Measurements from ENCODE around the gene GRK5. TPM values are rescaled to one million over a fixed set of nuclear protein-coding genes. Genes with fewer than 3 reads are reported as not detected.

The GRK5 gene
- total RNA-seq, 4 donors from 2014 or later = 6.2 to 12.5 (median 9.1) TPM

DNA sequence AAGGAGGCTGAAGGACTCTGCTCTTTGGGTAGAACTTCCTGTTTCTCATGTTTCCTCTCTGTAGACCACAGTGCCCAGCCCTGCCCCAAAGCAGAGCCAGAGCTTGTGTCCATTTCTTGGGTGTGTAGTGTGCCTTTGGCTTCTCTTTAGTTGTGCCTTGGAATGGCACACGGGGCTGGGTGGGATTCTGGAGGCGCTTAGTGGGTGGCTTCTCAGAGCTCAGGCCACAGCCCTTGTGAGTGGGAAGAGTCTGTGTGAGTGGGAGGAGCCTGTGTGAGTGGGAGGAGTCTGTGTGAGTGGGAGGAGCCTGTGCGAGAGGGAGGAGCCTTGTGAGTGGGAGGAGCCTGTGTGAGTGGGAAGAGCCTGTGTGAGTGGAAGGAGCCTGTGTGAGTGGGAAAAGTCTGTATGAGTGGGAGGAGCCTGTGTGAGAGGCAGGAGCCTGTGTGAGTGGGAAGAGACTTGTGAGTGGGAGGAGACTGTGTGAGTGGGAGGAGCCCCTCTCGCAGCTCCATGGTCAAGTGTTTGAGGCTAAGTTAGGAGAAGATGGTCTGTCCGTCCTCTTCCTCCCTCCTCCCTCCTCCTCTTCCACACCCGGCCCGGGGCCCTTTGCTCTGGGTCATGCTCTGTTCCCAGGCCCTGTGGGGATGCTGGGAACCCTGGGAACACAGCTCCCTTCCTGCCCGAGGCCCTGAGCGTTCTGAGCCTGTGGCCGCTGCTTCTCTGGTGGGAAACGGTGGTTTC is 153.0 kb downstream of the GRK5 start:
- H3K27ac ChIP-seq = peak overlapping the region; percentile 24 to 56 (median 54)
- no peaks in the 10 kb centered on the region for H3K36me3 ChIP-seq
- H3K4me3 ChIP-seq = no peak overlapping the region
- intact Hi-C loops (cut with DNase I; ENCODE audit: low total_unique reads) = no loop called here
- in situ Hi-C loops (cut with MboI; ENCODE audit: low sequenced_read_pairs in 4 of 4) = no loop called here
- H3K9me3 ChIP-seq = no peaks in the 10 kb centered on the region
- H3K4me1 ChIP-seq = peaks cover 6 to 17% of the 10 kb centered on the region in 2 donors
- no peaks in the 10 kb centered on the region for H3K27me3 ChIP-seq
- ATAC-seq (peak in 1 of 2 donors; percentile 22), DNase-seq (no peak)
- no peak for TF ChIP-seq POLR2A (IDR thresholded peaks at IDR 0.05)
- TF ChIP-seq, protein P1, sequence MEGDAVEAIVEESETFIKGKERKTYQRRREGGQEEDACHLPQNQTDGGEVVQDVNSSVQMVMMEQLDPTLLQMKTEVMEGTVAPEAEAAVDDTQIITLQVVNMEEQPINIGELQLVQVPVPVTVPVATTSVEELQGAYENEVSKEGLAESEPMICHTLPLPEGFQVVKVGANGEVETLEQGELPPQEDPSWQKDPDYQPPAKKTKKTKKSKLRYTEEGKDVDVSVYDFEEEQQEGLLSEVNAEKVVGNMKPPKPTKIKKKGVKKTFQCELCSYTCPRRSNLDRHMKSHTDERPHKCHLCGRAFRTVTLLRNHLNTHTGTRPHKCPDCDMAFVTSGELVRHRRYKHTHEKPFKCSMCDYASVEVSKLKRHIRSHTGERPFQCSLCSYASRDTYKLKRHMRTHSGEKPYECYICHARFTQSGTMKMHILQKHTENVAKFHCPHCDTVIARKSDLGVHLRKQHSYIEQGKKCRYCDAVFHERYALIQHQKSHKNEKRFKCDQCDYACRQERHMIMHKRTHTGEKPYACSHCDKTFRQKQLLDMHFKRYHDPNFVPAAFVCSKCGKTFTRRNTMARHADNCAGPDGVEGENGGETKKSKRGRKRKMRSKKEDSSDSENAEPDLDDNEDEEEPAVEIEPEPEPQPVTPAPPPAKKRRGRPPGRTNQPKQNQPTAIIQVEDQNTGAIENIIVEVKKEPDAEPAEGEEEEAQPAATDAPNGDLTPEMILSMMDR (IDR thresholded peaks at IDR 0.05 in 4 of 5, conservative IDR thresholded peaks at IDR 0.05 in 1 of 5) = no peak

DNA sequence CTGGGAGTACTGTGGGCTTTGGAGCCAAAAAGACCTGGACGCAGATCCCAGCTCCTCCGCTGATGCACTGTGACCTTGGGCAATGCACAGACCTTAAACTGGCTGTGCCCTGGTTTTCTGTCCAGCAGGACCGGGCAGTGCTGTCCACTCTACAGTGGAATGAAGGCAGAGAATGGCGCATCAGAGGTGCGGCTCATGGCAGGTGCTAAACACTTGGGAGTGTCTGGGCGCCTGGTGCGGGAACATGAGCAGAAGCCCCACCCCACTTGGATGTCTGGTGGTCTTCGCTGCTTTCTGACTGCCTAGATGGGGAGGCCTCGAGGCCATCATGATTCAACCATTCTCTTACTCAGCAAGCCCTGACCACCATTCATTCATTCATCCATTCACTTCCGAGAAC is 153.7 kb downstream of the GRK5 start:
- ATAC-seq (no peak), DNase-seq (no peak)
- Histone ChIP-seq H3K4me3 (no peak overlapping the region), H3K36me3 (no peaks in the 10 kb centered on the region), H3K27ac (peak overlapping the region; percentile 20 to 56 (median 54)), H3K4me1 (peaks cover 11 to 24% of the 10 kb centered on the region in 2 donors), H3K9me3 (no peaks in the 10 kb centered on the region), H3K27me3 (no peaks in the 10 kb centered on the region)
- intact Hi-C loops (cut with DNase I; ENCODE audit: low total_unique reads) (no loop called here), in situ Hi-C loops (cut with MboI; ENCODE audit: low sequenced_read_pairs in 4 of 4) (no loop called here)
- TF ChIP-seq POLR2A (IDR thresholded peaks at IDR 0.05) = no peak
- TF ChIP-seq, protein P1 (IDR thresholded peaks at IDR 0.05 in 4 of 5, conservative IDR thresholded peaks at IDR 0.05 in 1 of 5) = no peak

DNA sequence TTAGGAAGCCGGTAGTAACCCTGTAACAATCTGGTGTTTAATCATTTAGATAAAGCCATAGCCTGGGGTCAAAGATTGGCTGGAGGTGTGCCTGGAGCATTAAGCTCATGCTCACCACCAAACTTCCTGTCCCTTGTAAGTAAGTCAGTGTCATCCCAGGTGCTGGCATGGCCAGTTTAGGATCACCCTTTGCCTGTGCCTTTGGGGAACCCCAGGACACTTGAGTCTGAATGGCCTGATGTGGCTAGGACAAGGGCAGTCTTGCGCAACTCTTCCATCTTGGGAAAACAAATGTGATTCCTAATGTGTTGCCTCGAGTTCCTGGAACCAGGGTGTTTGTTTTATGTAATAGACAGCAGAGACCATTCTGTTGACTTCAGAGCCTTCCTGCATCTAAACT is 154.8 kb downstream of the GRK5 start:
- ATAC-seq = peak; percentile 32 to 50
- intact Hi-C loops (cut with DNase I; ENCODE audit: low total_unique reads) = no loop called here
- peak in 1 of 2 donors; percentile 41 for DNase-seq

DNA sequence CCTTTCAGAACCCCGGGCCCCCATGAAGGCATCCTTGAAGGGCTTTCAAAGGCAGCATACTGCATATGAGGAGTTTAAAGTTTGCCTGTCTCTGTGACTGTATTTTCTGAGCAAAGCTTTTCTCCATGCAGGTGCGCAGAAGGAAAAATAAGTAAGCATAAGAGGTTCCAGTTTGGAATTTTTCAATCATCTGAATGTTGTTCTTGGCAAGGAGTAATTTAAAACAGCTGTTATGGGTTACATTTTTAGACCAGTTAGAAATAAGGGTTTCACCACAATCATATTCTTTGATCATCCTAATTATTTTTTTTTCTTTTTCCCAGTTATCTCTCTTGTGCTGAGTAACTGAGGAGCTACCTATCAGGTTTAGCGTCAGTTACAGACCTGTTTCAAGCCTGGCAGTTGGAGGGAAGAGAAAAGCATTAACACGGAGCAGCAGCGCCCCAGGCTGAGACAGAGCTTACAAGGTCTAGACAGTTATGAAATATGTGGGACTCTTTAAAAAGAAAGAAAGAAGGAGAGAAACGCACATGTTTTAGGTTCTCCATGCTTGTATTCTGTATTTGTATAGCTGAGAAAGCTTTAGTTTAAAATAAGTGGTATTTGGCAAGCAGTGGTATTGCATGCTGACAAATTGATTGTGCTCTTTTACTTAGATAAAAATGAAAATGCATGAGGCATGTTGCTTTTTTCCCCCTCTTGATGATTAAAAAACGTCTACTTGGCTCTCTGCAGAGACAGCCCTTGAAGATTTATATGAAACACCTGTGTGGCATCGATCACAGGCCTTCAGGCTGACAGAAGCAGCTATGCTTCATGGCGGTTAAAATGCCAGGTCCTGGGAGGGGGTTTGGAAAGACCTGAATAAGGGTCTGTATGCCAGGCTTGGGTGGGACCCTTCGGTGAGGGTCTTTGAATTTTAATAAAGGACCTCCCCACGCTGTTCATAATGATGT is 157.6 kb downstream of the GRK5 start:
- in situ Hi-C loops (cut with MboI; ENCODE audit: low sequenced_read_pairs in 4 of 4) = no loop called here
- peaks cover 48 to 50% of the 10 kb centered on the region in 2 donors for H3K4me1 ChIP-seq
- no peaks in the 10 kb centered on the region for H3K36me3 ChIP-seq
- no peak for TF ChIP-seq POLR2A (IDR thresholded peaks at IDR 0.05)
- TF ChIP-seq, protein P1 (IDR thresholded peaks at IDR 0.05 in 4 of 5, conservative IDR thresholded peaks at IDR 0.05 in 1 of 5) = peak in 1 of 5 experiments; percentile 14
- ATAC-seq (no peak), DNase-seq (no peak)
- H3K9me3 ChIP-seq = no peaks in the 10 kb centered on the region
- no peaks in the 10 kb centered on the region for H3K27me3 ChIP-seq
- no peak overlapping the region for H3K4me3 ChIP-seq
- intact Hi-C loops (cut with DNase I; ENCODE audit: low total_unique reads) = loop anchor here (5.0 kb wide), 1 partner anchor 37 kb away; no protein-coding TSS in a partner anchor
- H3K27ac ChIP-seq = peak overlapping the region; percentile 18 to 52 (median 38)

More for the DNA sequence above, 154.8 kb downstream of the GRK5 start:
- Histone ChIP-seq H3K36me3 (no peaks in the 10 kb centered on the region), H3K9me3 (no peaks in the 10 kb centered on the region), H3K4me1 (peaks cover 22 to 29% of the 10 kb centered on the region in 2 donors), H3K4me3 (no peak overlapping the region), H3K27me3 (no peaks in the 10 kb centered on the region), H3K27ac (peak overlapping the region; percentile 20 to 52 (median 50))
- TF ChIP-seq POLR2A (IDR thresholded peaks at IDR 0.05) = no peak
- TF ChIP-seq, protein P1 (IDR thresholded peaks at IDR 0.05 in 4 of 5, conservative IDR thresholded peaks at IDR 0.05 in 1 of 5) = no peak
- in situ Hi-C loops (cut with MboI; ENCODE audit: low sequenced_read_pairs in 4 of 4) = no loop called here
